ENCODE results near the gene ACVR1B. TPM values are rescaled to one million over a fixed set of nuclear protein-coding genes. Genes with fewer than 3 reads are reported as not detected.

ACVR1B gene
- total RNA-seq, 6 experiments from 2014 or later: 14.1 to 28.0 (median 25.0) TPM

GRCh38 chr12:51963477-51963876 lies 12.0 kb downstream of the ACVR1B start:
- WGBS (ENCODE audit: insufficient coverage, low coverage, low lambda C conversion rate, missing lambda C conversion rate): 85% methylated on average over 4 of the region's 4 CpGs
- intact Hi-C loops (cut with DNase I): no loop called here
- peaks cover 0 to 56% (median 24%) of the 10 kb centered on the region in 4 donors for H3K4me1 ChIP-seq
- H3K27me3 ChIP-seq: no peaks in the 10 kb centered on the region
- DNase-seq (no peak), ATAC-seq (no peak)
- no peak for TF ChIP-seq POLR2A (IDR thresholded peaks at IDR 0.05)
- no peak for TF ChIP-seq CTCF (IDR thresholded peaks at IDR 0.05)
- H3K9me3 ChIP-seq: no peaks in the 10 kb centered on the region
- H3K36me3 ChIP-seq: no peaks in the 10 kb centered on the region
- no peak overlapping the region for H3K4me3 ChIP-seq
- H3K27ac ChIP-seq: no peak overlapping the region

- Histone ChIP-seq H3K4me3 (no peak overlapping the region), H3K36me3 (no peaks in the 10 kb centered on the region), H3K27ac (no peak overlapping the region), H3K4me1 (peaks cover 2 to 73% (median 32%) of the 10 kb centered on the region in 4 donors), H3K9me3 (no peaks in the 10 kb centered on the region), H3K27me3 (no peaks in the 10 kb centered on the region)
- intact Hi-C loops (cut with DNase I): no loop called here
- WGBS (ENCODE audit: insufficient coverage, low coverage, low lambda C conversion rate, missing lambda C conversion rate): 100% methylated on average over 2 of the region's 2 CpGs
- no peak for ATAC-seq
- peak in 1 of 3 donors; percentile 14 for DNase-seq
- no peak for TF ChIP-seq POLR2A (IDR thresholded peaks at IDR 0.05)
- no peak for TF ChIP-seq CTCF (IDR thresholded peaks at IDR 0.05)
Measured at GRCh38 chr12:51969643-51970042, 18.1 kb downstream of the ACVR1B start.

GRCh38 chr12:51970904-51971646 lies 19.6 kb downstream of the ACVR1B start:
- peaks cover 0 to 9% (median 5%) of the 10 kb centered on the region in 4 donors for H3K36me3 ChIP-seq
- peak in 3 of 4 donors; percentile 1 to 10 (median 1) for ATAC-seq
- DNase-seq: peak in 1 of 3 donors; percentile 48
- no peaks in the 10 kb centered on the region for H3K27me3 ChIP-seq
- no peaks in the 10 kb centered on the region for H3K9me3 ChIP-seq
- H3K4me3 ChIP-seq: no peak overlapping the region
- peaks cover 2 to 87% (median 36%) of the 10 kb centered on the region in 4 donors for H3K4me1 ChIP-seq
- WGBS (ENCODE audit: insufficient coverage, low coverage, low lambda C conversion rate, missing lambda C conversion rate): 51% methylated on average over 8 of the region's 13 CpGs
- intact Hi-C loops (cut with DNase I): no loop called here
- TF ChIP-seq POLR2A (IDR thresholded peaks at IDR 0.05): no peak
- peak in 3 of 4 donors; percentile 21 to 46 (median 23) for TF ChIP-seq CTCF (IDR thresholded peaks at IDR 0.05)
- peak overlapping the region in 2 of 3 donors; percentile 24 to 72 for H3K27ac ChIP-seq

GRCh38 chr12:51971679-51972421 lies 20.4 kb downstream of the ACVR1B start:
- Histone ChIP-seq H3K4me1 (peaks cover 2 to 95% (median 40%) of the 10 kb centered on the region in 4 donors), H3K9me3 (no peaks in the 10 kb centered on the region), H3K27me3 (no peaks in the 10 kb centered on the region), H3K4me3 (peak overlapping the region in 1 of 3 donors; percentile 22), H3K27ac (peak overlapping the region; percentile 4 to 72 (median 24)), H3K36me3 (peaks cover 0 to 12% (median 8%) of the 10 kb centered on the region in 4 donors)
- intact Hi-C loops (cut with DNase I): no loop called here
- DNase-seq (peak in 1 of 3 donors; percentile 35), ATAC-seq (peak; percentile 14 to 46 (median 30))
- 48% methylated on average over 4 of the region's 4 CpGs for WGBS (ENCODE audit: insufficient coverage, low coverage, low lambda C conversion rate, missing lambda C conversion rate)
- no peak for TF ChIP-seq CTCF (IDR thresholded peaks at IDR 0.05)
- TF ChIP-seq POLR2A (IDR thresholded peaks at IDR 0.05): no peak
